Measurements from ENCODE around the gene ENTPD8. TPM values are rescaled to one million over a fixed set of nuclear protein-coding genes. Genes with fewer than 3 reads are reported as not detected.

The ENTPD8 gene
- total and polyA plus RNA-seq, 2 donors (not counting 3 experiments of a cell fraction or from before 2014, with no cell fraction given), result 0.44 to 0.51 TPM

GRCh38 chr9:137490532-137491186, 49.5 kb upstream of the ENTPD8 start:
- no peak for FAIRE-seq
- Histone ChIP-seq H3K4me1 (ENCODE audit: control insufficient read depth, extremely low read depth, insufficient read depth, low read length) (no peaks in the 10 kb centered on the region), H4K20me1 (replicated peaks; ENCODE audit: control insufficient read depth, extremely low read depth, insufficient read depth, low read length) (no peaks in the 10 kb centered on the region), H3K4me3 (replicated peaks in 1 of 3; ENCODE audit: insufficient read depth in 1 of 3, low read depth in 1 of 3, low read length in 3 of 3) (no peak overlapping the region), H3K9ac (replicated peaks; ENCODE audit: extremely low read depth, insufficient read depth, low read length) (no peak overlapping the region), H2AFZ (ENCODE audit: low read depth, low read length) (no peak overlapping the region), H3K79me2 (ENCODE audit: control insufficient read depth, insufficient read depth, low read length) (no peaks in the 10 kb centered on the region), H3K9me1 (replicated peaks; ENCODE audit: control insufficient read depth, extremely low read depth, insufficient read depth, low read length) (no peaks in the 10 kb centered on the region), H3K9me3 (replicated peaks; ENCODE audit: control insufficient read depth, insufficient read depth, low read length) (no peaks in the 10 kb centered on the region), H3K27ac (ENCODE audit: insufficient read depth, low read depth, low read length) (no peak overlapping the region), H3K27me3 (ENCODE audit: control insufficient read depth in 2 of 2, insufficient read depth in 2 of 2, low read length in 2 of 2) (no peaks in the 10 kb centered on the region), H3K4me2 (ENCODE audit: insufficient read depth, low read length) (no peak overlapping the region), H3K36me3 (ENCODE audit: control insufficient read depth in 2 of 2, extremely low read depth in 1 of 2, insufficient read depth in 2 of 2, low read length in 2 of 2) (no peaks in the 10 kb centered on the region)
- intact Hi-C loops (cut with micrococcal nuclease), result no loop called here
- dilution Hi-C loops (cut with MboI; ENCODE audit: extremely low pct_ligation_motif_present, low sequenced_read_pairs), result no loop called here
- no TSS peak for BruUV-seq (replicated peaks)
- ChIA-PET CTCF (interaction anchor here (1.4 kb wide), 1 partner anchor 10 kb away, joined by 3 read pairs; no protein-coding TSS in a partner anchor), POLR2A (no interaction called here)
- DNase-seq (ENCODE audit: low read depth, low spot score), result no peak
- TF ChIP-seq, protein P1, sequence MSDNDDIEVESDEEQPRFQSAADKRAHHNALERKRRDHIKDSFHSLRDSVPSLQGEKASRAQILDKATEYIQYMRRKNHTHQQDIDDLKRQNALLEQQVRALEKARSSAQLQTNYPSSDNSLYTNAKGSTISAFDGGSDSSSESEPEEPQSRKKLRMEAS (IDR thresholded peaks at IDR 0.05; ENCODE audit: insufficient read depth, insufficient read length), result no peak
- TF ChIP-seq FOS (IDR thresholded peaks at IDR 0.05; ENCODE audit: borderline replicate concordance, insufficient read depth, low read length) (no peak), GATA2 (IDR thresholded peaks at IDR 0.05; ENCODE audit: insufficient read depth, insufficient read length, low read depth, low read length) (no peak), MYC (IDR thresholded peaks at IDR 0.05; ENCODE audit: low read depth, low read length) (no peak), EZH2 (IDR thresholded peaks at IDR 0.05; ENCODE audit: borderline replicate concordance, low read depth, low read length, severe bottlenecking) (no peak), JUN (IDR thresholded peaks at IDR 0.05; ENCODE audit: borderline replicate concordance, insufficient read depth, insufficient read length, low read depth) (no peak), POLR2AphosphoS5 (IDR thresholded peaks at IDR 0.05; ENCODE audit: insufficient read depth, low read depth, low read length) (no peak), POLR2A (IDR thresholded peaks at IDR 0.05; ENCODE audit: low read depth, low read length) (no peak)
- TF ChIP-seq, protein P2, sequence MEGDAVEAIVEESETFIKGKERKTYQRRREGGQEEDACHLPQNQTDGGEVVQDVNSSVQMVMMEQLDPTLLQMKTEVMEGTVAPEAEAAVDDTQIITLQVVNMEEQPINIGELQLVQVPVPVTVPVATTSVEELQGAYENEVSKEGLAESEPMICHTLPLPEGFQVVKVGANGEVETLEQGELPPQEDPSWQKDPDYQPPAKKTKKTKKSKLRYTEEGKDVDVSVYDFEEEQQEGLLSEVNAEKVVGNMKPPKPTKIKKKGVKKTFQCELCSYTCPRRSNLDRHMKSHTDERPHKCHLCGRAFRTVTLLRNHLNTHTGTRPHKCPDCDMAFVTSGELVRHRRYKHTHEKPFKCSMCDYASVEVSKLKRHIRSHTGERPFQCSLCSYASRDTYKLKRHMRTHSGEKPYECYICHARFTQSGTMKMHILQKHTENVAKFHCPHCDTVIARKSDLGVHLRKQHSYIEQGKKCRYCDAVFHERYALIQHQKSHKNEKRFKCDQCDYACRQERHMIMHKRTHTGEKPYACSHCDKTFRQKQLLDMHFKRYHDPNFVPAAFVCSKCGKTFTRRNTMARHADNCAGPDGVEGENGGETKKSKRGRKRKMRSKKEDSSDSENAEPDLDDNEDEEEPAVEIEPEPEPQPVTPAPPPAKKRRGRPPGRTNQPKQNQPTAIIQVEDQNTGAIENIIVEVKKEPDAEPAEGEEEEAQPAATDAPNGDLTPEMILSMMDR (IDR thresholded peaks at IDR 0.05; ENCODE audit: extremely low read depth in 1 of 2, insufficient read depth in 1 of 2, low read depth in 1 of 2, low read length in 2 of 2), result no peak

Data from endothelial cell of umbilical vein (primary cell).